Uterus (tissue), 2 donors: ENCODE data around the gene PASK.

Experiments used
- CTCF ChIP-seq, 4 experiments: fragments of 200-600 bp in 2 of 4; fragments of 450-650 bp in 2 of 4; sonication (generic) in 2 of 4; IDR thresholded peaks; one replicate each; pipeline ENCODE4 v1.5.1; 2016 to 2019; ENCODE audit warnings: antibody characterized with exemption in 4 of 4, mild to moderate bottlenecking in 2 of 4, moderate library complexity in 1 of 4
- POLR2A ChIP-seq, 2 donors: fragments of 450-650 bp; IDR thresholded peaks; one replicate each; pipeline ENCODE4 v1.6.1; 2016; ENCODE audit warnings: antibody characterized with exemption in 2 of 2, mild to moderate bottlenecking in 1 of 2, moderate library complexity in 1 of 2

DNA sequence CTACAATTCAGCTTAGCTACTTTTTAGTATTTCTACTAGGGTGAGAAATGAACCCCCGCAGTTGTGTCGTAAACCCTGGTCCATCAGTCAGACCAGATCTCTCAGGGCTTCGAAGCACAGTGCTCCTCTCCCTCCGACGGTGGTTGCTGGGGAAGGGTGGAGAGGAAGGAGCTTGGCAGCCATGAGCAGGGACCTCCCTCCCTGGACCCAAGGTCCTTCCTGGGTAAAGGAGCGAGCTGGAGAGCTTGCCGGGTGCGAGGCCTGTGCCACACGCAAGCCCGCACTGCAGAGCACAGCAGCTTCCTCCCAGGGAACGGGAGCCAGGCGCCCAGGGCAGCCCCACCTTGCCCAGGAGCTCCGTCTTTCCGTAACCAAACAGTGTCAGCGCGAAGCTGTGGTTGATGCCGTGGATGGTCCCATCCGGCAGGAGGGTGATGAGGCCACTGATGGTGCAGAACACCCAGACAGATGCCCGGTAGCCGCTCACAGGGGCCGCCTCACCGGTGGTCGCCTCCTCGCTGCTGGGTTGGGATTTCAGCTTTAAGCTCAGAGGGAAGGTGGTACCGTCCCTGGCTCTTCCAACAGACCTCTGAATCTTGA is 12.5 kb downstream of the PASK start:
- TF ChIP-seq CTCF (IDR thresholded peaks at IDR 0.05) = no peak
- TF ChIP-seq POLR2A (IDR thresholded peaks at IDR 0.05) = no peak
